Astrocyte of the spinal cord (primary cell): ENCODE data around the gene GCNT2.

Experiments used
- DNase-seq: peaks from one replicate; pipeline ENCODE4 v3.0.0; 2011; ENCODE audit warnings: low read depth, low spot score
- H3K4me3 ChIP-seq: 2 replicates; pipeline ENCODE4 v1.5.1; 2011; ENCODE audit warnings: low read depth, mild to moderate bottlenecking, low read length, moderate library complexity
- CTCF ChIP-seq: IDR thresholded peaks from 2 replicates; pipeline ENCODE4 v1.5.1; 2012; ENCODE audit warnings: low read depth, mild to moderate bottlenecking, low read length, inconsistent platforms
- in situ Hi-C: cut with HindIII; loops from 2 replicates; pipeline ENCODE4 v1.10.0; 2017; ENCODE audit warnings: low sequenced_read_pairs

The GCNT2 gene

GRCh38 chr6:10534419-10534762 lies 13.2 kb downstream of the GCNT2 start:
- in situ Hi-C loops, result no loop called here
- DNase-seq, result no peak
- TF ChIP-seq CTCF, result no peak
- no peak overlapping the region for H3K4me3 ChIP-seq

GRCh38 chr6:10535193-10535592 lies 14.0 kb downstream of the GCNT2 start:
- no peak for DNase-seq
- in situ Hi-C loops, result no loop called here
- H3K4me3 ChIP-seq, result no peak overlapping the region
- no peak for TF ChIP-seq CTCF

GRCh38 chr6:10537726-10538125 lies 16.6 kb downstream of the GCNT2 start:
- no peak overlapping the region for H3K4me3 ChIP-seq
- TF ChIP-seq CTCF, result no peak
- in situ Hi-C loops, result no loop called here
- DNase-seq, result no peak

GRCh38 chr6:10540073-10540746 lies 19.1 kb downstream of the GCNT2 start:
- no peak for DNase-seq
- no peak for TF ChIP-seq CTCF
- in situ Hi-C loops, result no loop called here
- H3K4me3 ChIP-seq, result no peak overlapping the region

- DNase-seq, result no peak
- TF ChIP-seq CTCF, result no peak
- no peak overlapping the region for H3K4me3 ChIP-seq
- in situ Hi-C loops, result no loop called here
These were observed 20.4 kb downstream of the GCNT2 start for GRCh38 chr6:10541591-10541990.

- DNase-seq, result no peak
- no peak overlapping the region for H3K4me3 ChIP-seq
- in situ Hi-C loops, result no loop called here
- TF ChIP-seq CTCF, result no peak
These were observed 21.1 kb downstream of the GCNT2 start for GRCh38 chr6:10542213-10542612.

- no peak for DNase-seq
- in situ Hi-C loops, result no loop called here
- TF ChIP-seq CTCF, result no peak
- H3K4me3 ChIP-seq, result no peak overlapping the region
These were observed 22.3 kb downstream of the GCNT2 start for GRCh38 chr6:10543488-10543887.
